Mucosa of rectum (tissue), 2 donors: ENCODE results near the gene PMP22.
A peak's percentile ranks its signal among the peaks of the same experiment; 100 is the strongest.

Experiments used
- H3K27ac ChIP-seq, 2 donors: one replicate each; pipeline ENCODE4 v1.7.0; 2013; ENCODE audit warnings: inconsistent platforms in 2 of 2, low read depth in 2 of 2, low read length in 2 of 2
- H3K27me3 ChIP-seq, 2 donors: one replicate each; pipeline ENCODE4 v1.7.0; 2013; ENCODE audit warnings: low read length in 2 of 2; ENCODE audit not compliant: control insufficient read depth in 2 of 2, insufficient read depth in 2 of 2
- H3K36me3 ChIP-seq, 2 donors: one replicate each; pipeline ENCODE4 v1.7.0; 2013; ENCODE audit warnings: low read length in 2 of 2; ENCODE audit not compliant: control insufficient read depth in 2 of 2, insufficient read depth in 2 of 2
- H3K4me1 ChIP-seq, 2 donors: one replicate each; pipeline ENCODE4 v1.7.0; 2013; ENCODE audit warnings: low read length in 2 of 2, mild to moderate bottlenecking in 1 of 2; ENCODE audit not compliant: control insufficient read depth in 2 of 2, insufficient read depth in 2 of 2
- H3K4me3 ChIP-seq, 2 donors: one replicate each; pipeline ENCODE4 v1.7.0; 2013; ENCODE audit warnings: low read length in 2 of 2
- H3K9ac ChIP-seq, 2 donors: one replicate each; pipeline ENCODE4 v1.7.0; 2013; ENCODE audit warnings: low read length in 2 of 2, low read depth in 1 of 2, mild to moderate bottlenecking in 1 of 2
- H3K9me3 ChIP-seq, 2 donors: one replicate each; pipeline ENCODE4 v1.7.0; 2013; ENCODE audit warnings: low read length in 2 of 2; ENCODE audit not compliant: control insufficient read depth in 2 of 2
- donor health status: healthy.
- donor health status: Normal muscosa, but diverticular disease.

PMP22 gene

GRCh38 chr17:15278380-15278779, 13.3 kb upstream of the PMP22 start:
- Histone ChIP-seq H3K27ac (no peak overlapping the region), H3K36me3 (no peaks in the 10 kb centered on the region), H3K9me3 (no peaks in the 10 kb centered on the region), H3K9ac (no peak overlapping the region), H3K4me3 (no peak overlapping the region), H3K27me3 (no peaks in the 10 kb centered on the region), H3K4me1 (no peaks in the 10 kb centered on the region)

GRCh38 chr17:15274017-15274416, 8.9 kb upstream of the PMP22 start:
- Histone ChIP-seq H3K4me3 (no peak overlapping the region), H3K27me3 (no peaks in the 10 kb centered on the region), H3K4me1 (no peaks in the 10 kb centered on the region), H3K9ac (no peak overlapping the region), H3K36me3 (no peaks in the 10 kb centered on the region), H3K27ac (no peak overlapping the region), H3K9me3 (no peaks in the 10 kb centered on the region)

- Histone ChIP-seq H3K9me3 (no peaks in the 10 kb centered on the region), H3K36me3 (no peaks in the 10 kb centered on the region), H3K27me3 (no peaks in the 10 kb centered on the region), H3K4me1 (no peaks in the 10 kb centered on the region), H3K27ac (peak overlapping the region; percentile 19 to 49), H3K4me3 (no peak overlapping the region), H3K9ac (no peak overlapping the region)
Observed at GRCh38 chr17:15273141-15273793, 8.1 kb upstream of the PMP22 start.

- Histone ChIP-seq H3K9me3 (no peaks in the 10 kb centered on the region), H3K27me3 (no peaks in the 10 kb centered on the region), H3K27ac (no peak overlapping the region), H3K4me1 (no peaks in the 10 kb centered on the region), H3K9ac (no peak overlapping the region), H3K36me3 (no peaks in the 10 kb centered on the region), H3K4me3 (no peak overlapping the region)
Observed at GRCh38 chr17:15271741-15272140, 6.6 kb upstream of the PMP22 start.

GRCh38 chr17:15270628-15271381, 5.7 kb upstream of the PMP22 start:
- no peaks in the 10 kb centered on the region for H3K9me3 ChIP-seq
- H3K4me1 ChIP-seq: no peaks in the 10 kb centered on the region
- H3K36me3 ChIP-seq: no peaks in the 10 kb centered on the region
- H3K27ac ChIP-seq: no peak overlapping the region
- no peak overlapping the region for H3K4me3 ChIP-seq
- H3K9ac ChIP-seq: no peak overlapping the region
- no peaks in the 10 kb centered on the region for H3K27me3 ChIP-seq

- Histone ChIP-seq H3K4me1 (peaks cover 5 to 10% of the 10 kb centered on the region in 2 donors), H3K4me3 (no peak overlapping the region), H3K27ac (no peak overlapping the region), H3K36me3 (no peaks in the 10 kb centered on the region), H3K27me3 (no peaks in the 10 kb centered on the region), H3K9ac (no peak overlapping the region), H3K9me3 (no peaks in the 10 kb centered on the region)
Observed at GRCh38 chr17:15269780-15270089, 4.6 kb upstream of the PMP22 start.

GRCh38 chr17:15269087-15269779, 4.1 kb upstream of the PMP22 start:
- Histone ChIP-seq H3K36me3 (no peaks in the 10 kb centered on the region), H3K27ac (no peak overlapping the region), H3K4me3 (no peak overlapping the region), H3K4me1 (peaks cover 6 to 15% of the 10 kb centered on the region in 2 donors), H3K9me3 (no peaks in the 10 kb centered on the region), H3K9ac (no peak overlapping the region), H3K27me3 (no peaks in the 10 kb centered on the region)

- Histone ChIP-seq H3K9ac (no peak overlapping the region), H3K27me3 (no peaks in the 10 kb centered on the region), H3K9me3 (no peaks in the 10 kb centered on the region), H3K4me1 (peaks cover 12 to 20% of the 10 kb centered on the region in 2 donors), H3K36me3 (no peaks in the 10 kb centered on the region), H3K27ac (no peak overlapping the region), H3K4me3 (no peak overlapping the region)
Observed at GRCh38 chr17:15268461-15268860, 3.3 kb upstream of the PMP22 start.

GRCh38 chr17:15267996-15268395, 2.9 kb upstream of the PMP22 start:
- Histone ChIP-seq H3K27ac (no peak overlapping the region), H3K27me3 (no peaks in the 10 kb centered on the region), H3K9ac (no peak overlapping the region), H3K4me1 (peaks cover 17 to 25% of the 10 kb centered on the region in 2 donors), H3K36me3 (no peaks in the 10 kb centered on the region), H3K9me3 (no peaks in the 10 kb centered on the region), H3K4me3 (no peak overlapping the region)

GRCh38 chr17:15266325-15267125, 1.4 kb upstream of the PMP22 start:
- Histone ChIP-seq H3K4me3 (no peak overlapping the region), H3K27me3 (no peaks in the 10 kb centered on the region), H3K27ac (no peak overlapping the region), H3K4me1 (peaks cover 28 to 32% of the 10 kb centered on the region in 2 donors), H3K36me3 (no peaks in the 10 kb centered on the region), H3K9me3 (no peaks in the 10 kb centered on the region), H3K9ac (no peak overlapping the region)
